22Rv1 (cell line): ENCODE measurements around the gene SLIT3.

ENCODE experiments used
- ZFX ChIP-seq: fragments of 450-650 bp; IDR thresholded peaks from 2 replicates; pipeline ENCODE4 v1.6.1; 2017; ENCODE audit warnings: antibody characterized with exemption, borderline replicate concordance
- TF ChIP-seq, protein P1 (sequence below): fragments of 450-650 bp; IDR thresholded peaks from 2 replicates; pipeline ENCODE4 v1.5.1; 2017; ENCODE audit warnings: mild to moderate bottlenecking

- TF ChIP-seq, protein P1, sequence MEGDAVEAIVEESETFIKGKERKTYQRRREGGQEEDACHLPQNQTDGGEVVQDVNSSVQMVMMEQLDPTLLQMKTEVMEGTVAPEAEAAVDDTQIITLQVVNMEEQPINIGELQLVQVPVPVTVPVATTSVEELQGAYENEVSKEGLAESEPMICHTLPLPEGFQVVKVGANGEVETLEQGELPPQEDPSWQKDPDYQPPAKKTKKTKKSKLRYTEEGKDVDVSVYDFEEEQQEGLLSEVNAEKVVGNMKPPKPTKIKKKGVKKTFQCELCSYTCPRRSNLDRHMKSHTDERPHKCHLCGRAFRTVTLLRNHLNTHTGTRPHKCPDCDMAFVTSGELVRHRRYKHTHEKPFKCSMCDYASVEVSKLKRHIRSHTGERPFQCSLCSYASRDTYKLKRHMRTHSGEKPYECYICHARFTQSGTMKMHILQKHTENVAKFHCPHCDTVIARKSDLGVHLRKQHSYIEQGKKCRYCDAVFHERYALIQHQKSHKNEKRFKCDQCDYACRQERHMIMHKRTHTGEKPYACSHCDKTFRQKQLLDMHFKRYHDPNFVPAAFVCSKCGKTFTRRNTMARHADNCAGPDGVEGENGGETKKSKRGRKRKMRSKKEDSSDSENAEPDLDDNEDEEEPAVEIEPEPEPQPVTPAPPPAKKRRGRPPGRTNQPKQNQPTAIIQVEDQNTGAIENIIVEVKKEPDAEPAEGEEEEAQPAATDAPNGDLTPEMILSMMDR, result no peak
- TF ChIP-seq ZFX, result no peak
These were observed 293.8 kb downstream of the SLIT3 start for GRCh38 chr5:169006842-169007790.
